ENCODE measurements around the gene COL5A1. TPM values are rescaled to one million over a fixed set of nuclear protein-coding genes. Genes with fewer than 3 reads are reported as not detected.
A peak's percentile ranks its signal among the peaks of the same experiment; 100 is the strongest.

COL5A1 gene
- total RNA-seq, 1 donor = 801 TPM

GRCh38 chr9:134689321-134690181 lies 47.9 kb downstream of the COL5A1 start:
- H3K36me3 ChIP-seq (ENCODE audit: insufficient read depth, low read length) = peaks cover 67% of the 10 kb centered on the region
- H3K27me3 ChIP-seq (ENCODE audit: insufficient read depth, low read length) = no peaks in the 10 kb centered on the region
- H2AFZ ChIP-seq (ENCODE audit: low read length) = no peak overlapping the region
- H3K4me2 ChIP-seq (ENCODE audit: insufficient read depth, low read length) = no peak overlapping the region
- H3K79me2 ChIP-seq (ENCODE audit: insufficient read depth, low read length) = peaks cover 98% of the 10 kb centered on the region
- H3K4me3 ChIP-seq (ENCODE audit: insufficient read depth, low read length) = no peak overlapping the region
- H4K20me1 ChIP-seq (ENCODE audit: insufficient read depth, low read length) = peaks cover 94% of the 10 kb centered on the region
- peaks cover 4% of the 10 kb centered on the region for H3K4me1 ChIP-seq (ENCODE audit: insufficient read depth, low read length)
- TF ChIP-seq, protein P1, sequence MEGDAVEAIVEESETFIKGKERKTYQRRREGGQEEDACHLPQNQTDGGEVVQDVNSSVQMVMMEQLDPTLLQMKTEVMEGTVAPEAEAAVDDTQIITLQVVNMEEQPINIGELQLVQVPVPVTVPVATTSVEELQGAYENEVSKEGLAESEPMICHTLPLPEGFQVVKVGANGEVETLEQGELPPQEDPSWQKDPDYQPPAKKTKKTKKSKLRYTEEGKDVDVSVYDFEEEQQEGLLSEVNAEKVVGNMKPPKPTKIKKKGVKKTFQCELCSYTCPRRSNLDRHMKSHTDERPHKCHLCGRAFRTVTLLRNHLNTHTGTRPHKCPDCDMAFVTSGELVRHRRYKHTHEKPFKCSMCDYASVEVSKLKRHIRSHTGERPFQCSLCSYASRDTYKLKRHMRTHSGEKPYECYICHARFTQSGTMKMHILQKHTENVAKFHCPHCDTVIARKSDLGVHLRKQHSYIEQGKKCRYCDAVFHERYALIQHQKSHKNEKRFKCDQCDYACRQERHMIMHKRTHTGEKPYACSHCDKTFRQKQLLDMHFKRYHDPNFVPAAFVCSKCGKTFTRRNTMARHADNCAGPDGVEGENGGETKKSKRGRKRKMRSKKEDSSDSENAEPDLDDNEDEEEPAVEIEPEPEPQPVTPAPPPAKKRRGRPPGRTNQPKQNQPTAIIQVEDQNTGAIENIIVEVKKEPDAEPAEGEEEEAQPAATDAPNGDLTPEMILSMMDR (IDR thresholded peaks at IDR 0.05; ENCODE audit: extremely low read depth, low read depth, low read length) = peak; percentile 81
- H3K9me3 ChIP-seq (ENCODE audit: low read depth, low read length) = no peaks in the 10 kb centered on the region
- DNase-seq (ENCODE audit: insufficient read length, low spot score, missing footprints) = peak; percentile 97
- peak overlapping the region; percentile 50 for H3K27ac ChIP-seq (ENCODE audit: low read depth, low read length)

- H4K20me1 ChIP-seq (ENCODE audit: insufficient read depth, low read length) = peaks cover 94% of the 10 kb centered on the region
- H3K4me2 ChIP-seq (ENCODE audit: insufficient read depth, low read length) = no peak overlapping the region
- H3K4me3 ChIP-seq (ENCODE audit: insufficient read depth, low read length) = no peak overlapping the region
- no peaks in the 10 kb centered on the region for H3K27me3 ChIP-seq (ENCODE audit: insufficient read depth, low read length)
- peak overlapping the region; percentile 50 for H3K27ac ChIP-seq (ENCODE audit: low read depth, low read length)
- TF ChIP-seq, protein P1 (IDR thresholded peaks at IDR 0.05; ENCODE audit: extremely low read depth, low read depth, low read length) = no peak
- peaks cover 4% of the 10 kb centered on the region for H3K4me1 ChIP-seq (ENCODE audit: insufficient read depth, low read length)
- H2AFZ ChIP-seq (ENCODE audit: low read length) = no peak overlapping the region
- H3K79me2 ChIP-seq (ENCODE audit: insufficient read depth, low read length) = peaks cover 98% of the 10 kb centered on the region
- H3K36me3 ChIP-seq (ENCODE audit: insufficient read depth, low read length) = peaks cover 65% of the 10 kb centered on the region
- DNase-seq (ENCODE audit: insufficient read length, low spot score, missing footprints) = peak; percentile 43
- H3K9me3 ChIP-seq (ENCODE audit: low read depth, low read length) = no peaks in the 10 kb centered on the region
Observed at GRCh38 chr9:134690301-134690751, 48.7 kb downstream of the COL5A1 start.

DNA sequence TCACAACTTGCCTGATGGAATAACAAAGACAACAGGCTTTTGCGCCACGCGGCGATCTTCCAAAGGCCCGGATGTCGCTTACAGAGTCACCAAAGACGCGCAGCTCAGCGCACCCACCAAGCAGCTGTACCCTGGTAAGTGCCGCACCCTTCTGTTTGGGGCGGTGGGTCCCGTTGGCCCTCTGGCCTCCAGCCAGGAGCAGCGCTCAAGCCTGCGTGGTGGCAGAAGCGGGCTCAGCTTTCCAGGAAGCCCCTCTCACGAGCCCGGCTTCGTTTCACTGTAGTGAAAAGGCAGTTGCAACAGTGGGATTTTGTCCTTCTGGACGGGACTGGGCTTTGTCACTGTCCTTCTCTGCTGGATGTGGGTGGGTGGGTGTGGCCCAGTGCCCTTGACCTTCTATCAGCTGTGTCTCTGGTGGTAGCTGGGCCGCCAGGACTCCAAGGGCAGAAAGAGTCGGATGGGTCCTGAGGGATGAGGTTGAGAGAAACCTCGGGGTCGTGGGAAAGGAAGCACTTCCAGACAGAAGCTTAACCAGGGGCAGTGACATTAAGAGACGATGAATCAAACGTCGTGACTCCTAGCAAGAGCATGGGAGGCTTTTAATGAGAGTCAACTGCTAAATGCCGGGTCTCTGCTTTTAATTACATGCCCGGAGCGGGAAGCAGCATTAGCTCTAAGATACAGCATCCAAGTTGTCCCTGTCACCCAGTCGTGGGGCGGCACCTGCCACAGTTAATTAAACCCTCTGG lies 49.5 kb downstream of the COL5A1 start:
- H3K79me2 ChIP-seq (ENCODE audit: insufficient read depth, low read length) = peaks cover 96% of the 10 kb centered on the region
- DNase-seq (ENCODE audit: insufficient read length, low spot score, missing footprints) = peak; percentile 88

More for the DNA sequence above, 49.5 kb downstream of the COL5A1 start:
- Histone ChIP-seq H2AFZ (ENCODE audit: low read length) (no peak overlapping the region), H3K4me3 (ENCODE audit: insufficient read depth, low read length) (no peak overlapping the region), H3K27me3 (ENCODE audit: insufficient read depth, low read length) (no peaks in the 10 kb centered on the region), H3K36me3 (ENCODE audit: insufficient read depth, low read length) (peaks cover 66% of the 10 kb centered on the region), H3K4me2 (ENCODE audit: insufficient read depth, low read length) (no peak overlapping the region), H4K20me1 (ENCODE audit: insufficient read depth, low read length) (peaks cover 92% of the 10 kb centered on the region), H3K27ac (ENCODE audit: low read depth, low read length) (peak overlapping the region; percentile 51), H3K4me1 (ENCODE audit: insufficient read depth, low read length) (peaks cover 4% of the 10 kb centered on the region), H3K9me3 (ENCODE audit: low read depth, low read length) (no peaks in the 10 kb centered on the region)
- TF ChIP-seq, protein P1 (IDR thresholded peaks at IDR 0.05; ENCODE audit: extremely low read depth, low read depth, low read length) = no peak

All from osteoblast (primary cell).